HG02943 (cell line): ENCODE data around the gene DDX6.
"Not testable (repeated sequence)": the region's sequence is repeated elsewhere in the genome, so short reads cannot be mapped to it uniquely, and the experiment has no call there.

Experiments used
- ATAC-seq: cut with Tn5 transposase; IDR thresholded peaks from one replicate; pipeline ENCODE4 v1.9.1; 2021; ENCODE audit warnings: mild to moderate bottlenecking, low read depth, moderate library complexity; ENCODE audit not compliant: unreplicated experiment

DDX6 gene, protein sequence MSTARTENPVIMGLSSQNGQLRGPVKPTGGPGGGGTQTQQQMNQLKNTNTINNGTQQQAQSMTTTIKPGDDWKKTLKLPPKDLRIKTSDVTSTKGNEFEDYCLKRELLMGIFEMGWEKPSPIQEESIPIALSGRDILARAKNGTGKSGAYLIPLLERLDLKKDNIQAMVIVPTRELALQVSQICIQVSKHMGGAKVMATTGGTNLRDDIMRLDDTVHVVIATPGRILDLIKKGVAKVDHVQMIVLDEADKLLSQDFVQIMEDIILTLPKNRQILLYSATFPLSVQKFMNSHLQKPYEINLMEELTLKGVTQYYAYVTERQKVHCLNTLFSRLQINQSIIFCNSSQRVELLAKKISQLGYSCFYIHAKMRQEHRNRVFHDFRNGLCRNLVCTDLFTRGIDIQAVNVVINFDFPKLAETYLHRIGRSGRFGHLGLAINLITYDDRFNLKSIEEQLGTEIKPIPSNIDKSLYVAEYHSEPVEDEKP

DNA sequence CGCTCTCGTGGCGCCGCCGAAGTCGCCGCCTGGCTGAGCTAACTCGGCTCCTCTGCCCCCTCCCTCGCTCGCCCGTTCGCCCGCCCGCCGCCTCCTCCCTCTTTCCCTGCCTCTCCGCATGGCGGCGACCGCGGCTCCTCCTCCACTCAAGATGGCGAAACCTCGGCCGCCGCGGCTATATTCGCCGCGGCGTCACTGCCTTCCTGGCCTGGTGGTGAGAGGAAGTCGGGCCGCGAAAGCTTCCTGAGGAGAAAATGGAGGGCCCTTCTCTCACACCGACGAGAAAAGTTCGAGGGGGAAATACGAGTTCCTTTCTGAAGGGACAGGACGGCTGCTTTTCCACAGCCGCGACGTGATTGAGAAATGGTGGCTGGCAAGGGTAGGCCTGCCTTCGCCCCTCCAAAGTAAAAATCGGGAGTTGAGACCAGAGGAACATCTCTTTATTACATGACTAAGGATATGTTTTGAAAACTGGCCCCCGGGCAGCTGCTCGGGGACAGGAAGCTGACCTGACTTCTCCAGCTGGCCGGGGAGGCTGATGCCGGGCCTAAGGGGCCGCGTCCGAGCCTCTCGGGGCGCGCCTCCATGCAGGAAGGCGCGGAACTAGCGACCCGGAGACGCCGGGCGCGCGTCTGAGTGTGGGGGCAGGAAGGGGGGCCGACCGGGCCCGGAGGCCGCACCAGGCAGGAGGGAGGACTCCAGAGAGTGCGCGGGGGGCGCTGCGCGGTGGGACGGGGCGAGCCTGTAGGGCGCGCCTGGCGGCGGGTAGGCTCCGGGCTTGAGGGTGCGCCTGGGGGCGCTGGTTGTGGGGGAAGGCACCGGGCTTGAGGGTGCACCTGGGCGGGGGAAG lies at the start of gene DDX6:
Gene DDX6, minus strand, starts transcription at position 54 of the 850 bp plus-strand sequence. CDS start 4,913 bp downstream, outside the sequence.
- peak; percentile 39 for ATAC-seq

DNA sequence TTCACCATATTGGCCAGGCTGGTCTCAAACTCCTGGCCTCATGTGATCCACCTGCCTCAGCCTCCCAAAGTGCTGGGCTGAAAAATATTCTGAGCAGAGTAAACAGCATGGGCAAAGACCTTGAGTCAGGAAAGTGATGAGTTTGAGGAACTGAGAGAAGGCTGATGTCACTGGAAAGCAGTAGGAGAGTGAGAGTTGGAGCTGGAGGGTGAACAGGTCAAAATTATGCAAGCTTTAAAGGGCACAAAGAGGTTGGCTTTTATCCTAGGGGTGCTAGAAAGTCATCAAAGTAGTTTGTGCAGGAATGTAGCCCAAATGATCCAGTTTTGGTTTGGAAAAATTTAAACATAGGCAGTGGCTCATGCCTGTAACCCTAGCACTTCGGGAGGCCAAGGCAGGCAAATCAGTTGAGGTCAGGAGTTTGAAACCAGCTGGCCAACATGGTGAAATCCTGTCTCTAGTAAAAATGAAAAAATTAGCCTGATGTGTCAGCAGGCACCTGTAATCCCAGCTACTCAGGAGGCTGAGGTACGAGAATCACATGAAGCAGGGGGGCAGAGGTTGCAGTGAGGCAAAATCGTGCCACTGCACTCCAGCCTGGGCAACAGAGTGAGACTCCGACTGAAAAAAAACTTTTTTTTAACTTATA lies 48.1 kb upstream of the DDX6 start:
- ATAC-seq: no peak

DNA sequence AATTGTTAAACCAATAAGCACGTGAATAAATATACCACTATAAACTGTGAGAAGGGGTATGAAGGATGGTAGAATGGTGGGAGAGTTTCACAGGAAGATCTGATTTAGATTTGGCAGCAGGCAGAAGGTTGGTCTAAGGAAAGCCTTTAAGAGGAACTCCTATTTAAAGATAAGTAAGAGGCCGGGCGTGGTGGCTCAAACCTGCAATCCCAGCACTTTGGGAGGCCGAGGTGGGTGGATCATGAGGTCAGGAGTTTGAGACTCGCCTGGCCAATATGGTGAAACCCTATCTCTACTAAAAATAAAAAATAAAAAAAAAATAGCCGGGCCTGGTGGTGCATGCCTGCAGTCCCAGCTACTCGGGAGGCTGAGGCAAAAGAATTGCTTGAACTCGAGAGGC lies 46.9 kb upstream of the DDX6 start:
- ATAC-seq: no peak

DNA sequence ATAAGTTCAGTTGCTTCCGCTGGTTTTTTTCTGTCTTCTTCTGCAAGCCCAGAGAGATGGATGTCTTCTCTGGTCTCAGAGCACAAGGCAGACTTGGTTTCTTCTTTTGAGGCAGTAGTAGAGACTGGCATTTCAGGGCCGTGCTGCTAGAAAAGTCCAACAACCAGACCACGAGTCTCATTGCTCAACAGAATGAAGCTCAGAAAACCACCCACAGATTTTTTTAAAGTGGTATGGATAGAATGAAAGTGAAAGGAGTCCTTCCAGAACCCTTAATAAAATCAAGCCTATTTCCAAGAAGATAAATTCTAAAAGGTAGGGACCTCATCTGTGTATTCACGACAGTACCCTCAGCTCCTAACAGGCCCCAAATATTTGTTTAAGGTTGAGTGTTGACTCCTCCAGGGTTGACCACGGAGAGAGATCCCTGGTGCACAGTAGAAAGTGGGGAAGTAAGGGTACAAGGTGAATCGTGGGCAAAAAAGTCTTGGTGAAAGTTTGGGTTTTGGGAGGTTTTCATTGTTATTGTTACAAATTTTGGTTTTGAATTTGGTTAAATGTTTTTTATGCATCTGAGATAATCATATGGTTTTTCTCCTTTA lies 43.6 kb upstream of the DDX6 start:
- no peak for ATAC-seq

DNA sequence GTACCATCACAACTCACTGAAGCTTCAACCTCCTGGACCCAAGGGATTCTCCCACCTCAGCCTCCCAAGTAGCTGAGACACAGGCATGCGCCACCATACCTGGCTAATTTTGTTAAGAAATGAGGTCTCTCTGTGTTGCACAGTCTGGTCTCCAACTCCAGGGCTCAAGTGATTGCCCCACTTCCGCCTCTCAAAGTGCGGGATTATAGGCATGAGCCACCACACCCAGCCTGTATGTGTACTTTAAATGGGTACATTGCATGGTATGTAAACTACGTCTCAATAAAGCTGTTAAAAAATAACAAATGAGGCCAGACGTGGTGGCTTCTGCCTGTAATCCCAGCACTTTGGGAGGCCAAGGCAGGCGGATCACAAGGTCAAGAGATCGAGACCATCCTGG lies 36.2 kb upstream of the DDX6 start:
- ATAC-seq: no peak

DNA sequence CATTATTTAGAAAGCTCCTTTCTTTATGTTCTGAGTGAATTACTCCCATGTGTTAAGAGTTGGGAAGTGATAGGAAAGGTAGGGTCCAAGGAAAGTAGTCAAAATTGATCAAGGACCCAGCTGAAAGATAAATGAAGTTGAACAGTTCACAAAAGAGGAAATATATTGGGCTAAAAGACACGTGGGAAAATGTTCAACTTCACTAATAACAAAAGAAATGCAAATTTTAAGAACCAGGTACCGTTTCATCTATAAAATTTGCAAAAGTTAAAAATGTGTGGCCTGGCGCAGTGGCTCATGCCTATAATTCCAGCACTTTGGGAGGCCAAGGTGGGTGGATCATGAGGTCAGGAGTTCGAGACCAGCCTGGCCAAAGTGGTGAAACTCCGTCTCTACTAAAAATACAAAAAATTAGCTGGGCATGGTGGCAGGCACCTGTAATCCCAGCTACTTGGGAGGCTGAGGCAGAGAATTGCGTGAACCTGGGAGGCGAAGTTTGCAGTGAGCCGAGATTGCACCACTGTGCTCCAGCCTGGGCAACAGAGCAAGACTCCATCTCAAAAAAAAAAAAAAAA lies 32.1 kb upstream of the DDX6 start:
- not testable (repeated sequence) for ATAC-seq

DNA sequence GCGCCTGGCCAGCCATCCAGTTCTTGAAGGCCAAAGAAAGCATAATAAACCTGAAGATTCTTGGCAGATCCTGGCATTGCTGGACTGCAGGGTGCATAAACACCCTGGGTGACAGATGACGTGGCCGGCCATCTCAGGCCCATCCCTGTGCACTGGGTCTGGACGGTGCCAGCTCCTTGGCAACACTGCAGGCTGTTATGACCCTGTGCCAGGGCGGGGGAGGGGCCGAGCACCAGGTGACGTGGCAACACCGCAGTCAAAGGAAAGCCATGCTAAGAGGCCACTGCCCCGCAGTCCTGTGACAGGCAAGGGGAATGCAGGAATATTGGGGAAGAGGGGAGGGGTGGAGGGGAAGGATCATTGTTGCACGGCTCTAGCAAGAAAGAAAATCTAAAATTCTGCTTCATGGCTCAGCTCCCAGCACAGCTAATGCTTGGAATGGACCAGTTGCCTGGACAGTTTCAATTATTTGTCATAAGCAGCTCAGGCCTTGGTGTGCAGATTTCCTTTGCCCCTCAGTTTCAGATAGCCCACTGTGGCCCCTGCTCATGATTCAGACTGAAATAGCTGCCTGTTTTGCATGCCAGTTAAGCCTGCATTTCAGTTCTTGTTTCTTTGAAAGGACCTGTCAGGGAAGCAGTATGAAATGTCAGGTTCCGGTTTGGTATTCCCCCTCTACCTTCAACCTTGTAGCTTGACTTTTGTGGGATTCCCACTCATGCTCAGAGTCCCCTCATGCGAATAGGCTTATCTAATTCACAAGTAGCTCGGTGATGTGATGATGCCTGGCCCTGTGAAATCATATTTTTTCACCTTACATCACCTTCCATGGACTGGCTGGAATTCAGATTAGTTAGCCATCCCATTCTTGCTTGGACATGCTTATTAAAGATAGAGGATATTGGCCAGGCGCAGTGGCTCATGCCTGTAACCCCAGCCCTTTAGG lies 29.7 kb upstream of the DDX6 start:
- ATAC-seq: peak; percentile 83

DNA sequence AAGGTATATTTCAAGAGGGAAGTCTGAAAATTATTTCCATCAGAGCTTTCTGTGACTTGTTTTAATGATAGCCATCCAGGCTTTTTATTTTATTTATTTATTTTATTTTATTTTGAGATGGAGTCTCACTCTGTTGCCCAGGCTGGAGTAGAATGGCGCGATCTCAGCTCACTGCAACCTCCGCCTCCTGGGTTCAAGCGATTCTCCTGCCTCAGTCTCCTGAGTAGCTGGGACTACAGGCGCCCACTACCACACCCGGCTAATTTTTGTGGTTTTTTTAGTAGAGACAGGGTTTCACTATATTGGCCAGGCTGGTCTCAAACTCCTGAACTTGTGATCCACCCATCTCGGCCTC lies 29.0 kb upstream of the DDX6 start:
- not testable (repeated sequence) for ATAC-seq

DNA sequence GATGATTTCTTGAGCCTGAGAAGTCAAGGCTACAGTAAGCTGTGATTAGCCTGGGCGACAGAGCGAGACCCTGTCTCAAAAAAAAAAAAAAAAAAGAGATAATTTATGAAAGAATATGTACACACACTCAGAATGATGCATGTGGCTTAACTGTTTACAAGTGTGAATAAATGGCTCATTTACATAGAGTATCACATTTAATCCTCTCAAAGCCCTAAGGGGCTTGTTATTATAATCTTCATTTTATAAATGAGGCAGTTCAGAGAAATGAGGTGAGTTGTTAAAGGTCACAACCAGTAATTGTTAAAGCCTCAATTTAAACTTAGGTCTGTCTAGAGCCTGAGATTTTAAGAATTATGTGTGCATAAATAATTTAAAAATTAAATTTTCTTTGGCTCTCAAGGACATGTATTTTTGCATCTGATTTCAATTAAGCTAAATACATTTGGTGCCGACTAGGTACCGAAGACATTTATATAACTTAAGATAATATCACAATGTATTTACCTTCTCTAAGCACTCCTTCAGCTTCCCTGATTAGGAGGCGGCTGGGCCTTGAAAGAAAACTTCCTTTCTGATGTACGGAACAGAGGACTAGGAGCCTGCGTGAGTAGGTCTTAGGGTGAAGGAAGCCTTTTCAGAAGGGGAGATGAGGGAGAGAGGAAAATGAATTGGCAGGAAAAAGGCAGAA lies 28.5 kb upstream of the DDX6 start:
- no peak for ATAC-seq

DNA sequence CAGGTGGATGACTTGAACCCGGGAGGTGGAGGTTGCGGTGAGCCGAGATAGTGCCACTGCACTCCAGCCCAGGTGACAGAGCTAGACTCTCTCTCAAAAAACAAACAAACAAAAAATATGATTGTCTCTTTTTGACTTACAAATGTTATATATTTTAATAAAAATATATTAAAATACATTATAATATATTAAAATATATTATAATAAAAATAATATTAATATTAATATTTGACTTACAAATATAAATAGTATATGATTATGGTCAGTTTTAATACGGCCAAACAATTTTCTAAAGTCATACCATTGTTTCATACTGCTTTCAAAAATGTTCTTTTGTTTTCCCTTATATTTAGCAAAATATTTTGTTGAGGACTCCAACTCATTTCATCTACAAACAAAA lies 27.2 kb upstream of the DDX6 start:
- ATAC-seq: no peak

DNA sequence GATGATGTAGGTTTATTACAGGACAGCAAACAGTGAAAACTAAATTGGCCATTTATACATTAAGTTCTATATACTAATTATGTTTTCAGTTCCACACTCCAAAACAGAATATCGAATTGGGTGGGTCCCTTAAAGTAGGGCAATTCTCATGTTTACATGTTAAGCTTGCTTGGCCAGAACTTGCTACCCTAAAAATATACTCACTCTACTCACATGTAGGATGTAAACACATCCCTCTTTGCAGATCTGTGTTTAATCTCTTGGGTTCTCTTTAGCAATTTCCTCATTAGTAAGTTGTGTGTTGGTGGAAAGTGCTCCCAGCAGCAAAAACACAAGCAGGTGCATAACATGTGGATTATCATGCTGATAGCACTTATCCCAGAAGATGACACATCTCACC lies 22.6 kb upstream of the DDX6 start:
- no peak for ATAC-seq

DNA sequence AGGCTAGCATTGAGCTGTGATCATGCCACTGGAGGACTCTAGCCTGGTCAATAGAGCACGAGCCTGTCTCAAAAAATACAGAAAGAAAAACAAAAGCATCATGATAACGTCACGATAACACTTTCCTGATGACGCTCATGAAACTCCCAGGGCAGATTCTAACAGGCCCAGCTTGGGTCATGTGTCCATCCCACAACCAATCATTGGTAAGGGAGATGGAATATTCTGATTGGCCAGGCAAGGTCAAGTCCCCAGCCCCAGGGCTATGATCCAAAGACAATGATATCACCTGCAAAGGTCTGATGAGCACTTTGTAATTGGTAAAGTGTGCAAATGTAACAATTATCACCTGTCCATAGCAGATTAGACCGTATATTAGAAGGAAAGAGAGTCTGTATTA lies 21.5 kb upstream of the DDX6 start:
- ATAC-seq: no peak

DNA sequence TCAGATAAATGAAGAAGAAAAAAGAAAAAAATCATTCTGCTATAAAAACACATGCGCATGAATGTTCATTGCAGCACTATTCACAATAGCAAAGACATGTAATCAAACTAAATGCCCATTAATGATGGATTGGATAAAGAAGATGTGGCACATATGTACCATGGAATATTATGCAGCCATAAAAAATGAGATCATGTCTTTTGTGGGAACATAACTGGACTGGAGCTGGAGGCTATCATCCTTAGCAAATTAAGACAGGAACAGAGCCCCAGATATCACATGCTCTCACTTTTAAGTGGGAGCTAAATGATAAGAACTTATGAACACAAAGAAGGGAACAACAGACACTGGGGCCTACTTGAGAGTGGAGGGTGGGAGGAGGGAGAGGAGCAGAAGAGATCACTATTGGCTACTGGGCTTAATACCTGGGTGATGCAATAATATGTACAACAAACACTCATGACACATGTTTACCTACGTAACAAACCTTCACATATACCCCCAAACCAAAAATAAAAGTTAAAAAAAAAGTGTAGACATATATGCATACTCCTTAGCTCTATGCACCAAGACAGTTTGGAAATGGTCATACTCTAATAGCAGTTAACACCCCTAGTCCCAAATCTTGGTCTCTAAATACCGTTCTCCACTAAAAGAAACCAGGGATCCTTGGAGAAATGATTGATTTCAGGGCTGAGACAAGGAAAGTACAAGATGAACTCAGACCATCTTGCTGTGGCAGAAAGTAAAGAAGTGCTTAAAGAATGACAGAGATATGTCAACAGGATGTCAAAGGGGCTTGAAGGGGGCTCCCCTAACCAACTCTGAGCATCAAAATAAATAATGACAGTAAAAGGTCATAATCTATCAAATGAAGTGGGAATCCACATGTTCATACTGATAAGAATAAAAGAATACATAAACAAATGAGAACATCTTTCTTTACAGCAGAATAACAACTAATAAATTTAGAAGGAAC lies 17.1 kb upstream of the DDX6 start:
- no peak for ATAC-seq

DNA sequence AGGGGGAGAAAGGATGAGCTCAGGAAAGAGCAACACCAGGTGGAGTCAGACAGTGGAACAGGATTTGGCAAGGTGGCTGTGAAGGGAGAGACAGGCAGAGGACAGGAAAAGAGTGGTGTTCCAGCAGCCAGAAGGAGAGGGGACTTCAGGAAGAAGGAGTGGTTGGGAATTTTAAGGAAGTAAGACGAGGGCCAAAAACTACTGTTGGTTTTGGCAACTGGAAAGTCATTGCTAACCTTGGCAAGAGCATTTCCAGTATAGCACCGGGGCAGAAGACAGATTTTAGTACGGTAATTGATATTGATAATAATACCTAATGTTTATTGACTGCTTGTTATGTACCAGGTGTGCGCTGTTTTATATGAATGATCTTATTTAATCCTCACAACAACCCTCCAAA lies 15.4 kb upstream of the DDX6 start:
- no peak for ATAC-seq

DNA sequence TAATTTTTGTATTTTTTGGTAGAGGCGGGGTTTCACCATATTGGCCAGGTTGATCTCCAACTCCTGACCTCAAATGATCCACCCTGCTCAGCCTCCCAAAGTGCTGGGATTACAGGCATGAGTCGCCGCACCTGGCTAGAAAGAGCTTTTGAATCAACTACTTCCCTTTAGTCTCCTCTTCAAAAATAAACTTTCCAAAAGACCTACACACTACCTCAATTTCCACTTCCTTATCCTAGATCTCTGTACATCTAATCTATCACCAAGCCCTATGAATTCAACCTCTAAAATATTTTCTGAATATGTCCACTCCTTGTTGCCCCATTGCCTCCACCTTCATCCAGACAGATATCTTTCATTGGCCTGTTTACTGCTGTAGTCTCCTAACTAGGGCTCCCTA lies 13.1 kb upstream of the DDX6 start:
- ATAC-seq: no peak

DNA sequence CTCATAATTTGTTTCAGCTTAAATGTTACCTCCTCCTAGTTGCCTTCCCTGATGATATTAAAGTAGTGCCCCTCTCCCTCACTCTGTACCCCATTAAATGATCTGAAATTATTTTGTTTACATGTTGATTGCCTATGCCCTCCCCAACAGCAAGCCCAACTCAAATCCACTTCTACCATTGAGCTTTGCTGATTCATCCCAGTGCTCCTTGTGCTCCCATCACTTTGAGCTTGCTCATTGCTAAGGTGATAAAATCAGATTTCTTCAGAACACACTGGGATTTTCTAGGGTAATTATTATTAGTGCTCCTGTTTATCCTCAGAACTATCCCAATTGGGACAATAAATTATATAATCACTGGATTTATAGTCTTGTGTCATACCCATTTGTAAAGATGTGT lies 8.4 kb upstream of the DDX6 start:
- no peak for ATAC-seq

DNA sequence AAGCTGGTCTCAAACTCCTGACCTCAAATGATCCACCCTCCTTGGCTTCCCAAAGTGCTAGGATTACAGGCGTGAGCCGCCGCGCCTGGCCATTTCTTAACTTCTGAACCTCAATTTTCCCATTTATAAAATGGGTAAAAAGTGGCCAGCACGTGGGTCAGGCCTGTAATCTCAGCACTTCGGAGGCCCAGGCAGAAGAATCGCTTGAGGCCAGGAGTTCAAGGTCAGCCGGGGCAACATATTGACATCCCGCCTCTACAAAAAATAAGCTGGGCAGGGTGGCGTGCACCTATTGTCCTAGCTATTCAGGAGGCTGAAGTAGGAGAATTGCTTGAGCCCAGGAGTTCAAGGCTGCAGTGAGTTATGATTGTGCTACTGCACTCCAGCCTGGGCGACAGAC lies 6.5 kb upstream of the DDX6 start:
- ATAC-seq: no peak
